ENCODE results near the gene PRRT1B. TPM values are rescaled to one million over a fixed set of nuclear protein-coding genes. Genes with fewer than 3 reads are reported as not detected.
"Not testable (repeated sequence)": the region's sequence is repeated elsewhere in the genome, so short reads cannot be mapped to it uniquely, and the experiment has no call there.

Gene PRRT1B
- not detected for total RNA-seq
- long read RNA-seq, donor 1: 0 reads
- long read RNA-seq, donor 2: 0 reads

DNA sequence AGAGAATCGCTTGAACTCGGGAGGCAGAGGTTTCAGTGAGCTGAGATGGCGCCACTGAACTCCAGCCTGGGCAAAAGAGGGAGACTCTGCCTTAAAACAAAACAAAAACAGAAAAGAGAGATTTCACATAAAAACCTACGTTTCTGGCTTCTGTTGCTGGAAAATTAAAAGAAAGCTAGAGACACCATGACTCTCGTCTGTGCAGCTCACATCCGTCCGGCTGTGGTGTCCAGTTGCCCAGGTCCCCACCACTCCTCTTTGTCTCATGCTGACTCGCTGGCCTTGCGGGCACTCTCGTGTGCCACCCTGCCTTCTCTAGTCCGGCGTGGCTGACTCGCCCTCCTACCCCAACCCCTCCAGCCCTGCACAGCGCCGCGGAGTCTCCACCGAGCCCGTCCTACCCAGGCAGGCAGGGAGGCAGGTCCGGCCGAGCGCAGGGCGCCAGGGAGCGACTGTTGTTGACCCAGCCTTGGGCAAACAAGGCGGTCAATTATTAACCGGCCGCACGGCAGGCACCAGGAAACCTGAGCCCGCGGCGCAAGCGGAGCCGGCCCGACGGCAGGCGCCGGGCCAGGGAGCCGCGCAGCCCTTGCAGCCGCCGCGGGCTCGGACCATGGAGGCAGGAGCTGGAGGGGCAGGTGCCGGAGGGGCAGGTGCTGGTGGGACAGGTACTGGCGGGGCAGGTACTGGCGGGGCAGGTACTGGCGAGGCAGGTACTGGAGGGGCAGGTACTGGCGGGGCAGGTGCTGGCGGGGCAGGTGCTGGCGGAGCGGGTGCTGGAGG is at the start of gene PRRT1B:
PRRT1B (plus strand) TSS at position 521 of the 783 bp plus-strand sequence; CDS start at position 614, 93 bp downstream.
- intact Hi-C loops (cut with DNase I): no loop called here
- peak; percentile 82 for DNase-seq (ENCODE audit: low spot score)

DNA sequence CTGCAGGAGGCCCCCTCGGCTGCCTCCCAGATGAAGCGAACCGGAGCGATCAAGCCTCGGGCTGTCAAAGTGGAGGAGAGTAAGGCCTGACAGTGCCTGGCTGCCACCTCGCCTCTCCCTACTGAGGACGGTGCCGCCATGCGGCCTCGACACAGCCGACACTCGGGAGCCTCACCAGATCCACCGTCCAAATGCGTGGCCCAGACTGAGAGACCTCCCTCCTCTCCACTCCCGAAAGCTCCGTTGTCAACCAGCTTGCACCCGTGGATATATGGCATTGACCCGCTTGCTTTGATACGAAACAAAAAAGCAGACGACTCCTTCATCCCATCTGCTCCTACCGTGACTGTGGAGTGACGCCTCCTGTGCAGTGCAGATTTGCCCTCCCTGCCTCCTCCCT is 49.5 kb upstream of the PRRT1B start:
- intact Hi-C loops (cut with DNase I): no loop called here
- DNase-seq (ENCODE audit: low spot score): no peak

DNA sequence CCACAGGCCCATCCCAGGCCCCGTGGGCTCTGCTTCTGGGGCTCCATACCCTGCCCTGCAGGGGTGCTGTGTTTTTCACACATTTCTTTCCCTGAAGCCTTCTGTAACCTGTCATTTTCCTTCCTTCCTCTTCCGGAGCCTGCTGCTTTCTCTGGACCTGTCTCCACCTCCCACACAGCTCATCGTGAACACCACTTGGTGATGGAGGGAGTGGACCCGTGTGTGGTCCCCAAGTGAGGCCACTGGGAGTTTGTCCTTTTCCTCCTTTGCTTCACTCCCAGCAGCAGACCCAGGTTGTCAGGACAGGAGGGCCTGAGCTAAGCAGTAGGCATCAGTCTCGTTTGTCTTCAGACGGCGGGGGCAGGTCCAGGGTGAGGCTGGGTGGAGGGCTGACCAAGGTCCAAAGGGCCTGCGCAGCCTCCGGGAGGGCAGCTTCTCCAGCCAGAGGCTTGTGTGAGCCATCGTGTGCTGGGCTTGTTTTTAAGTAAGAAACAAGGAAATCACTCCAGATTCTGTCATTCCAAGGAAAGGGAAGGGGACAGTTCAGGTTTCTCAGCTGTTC is 48.4 kb upstream of the PRRT1B start:
- no peak for DNase-seq (ENCODE audit: low spot score)
- intact Hi-C loops (cut with DNase I): no loop called here

DNA sequence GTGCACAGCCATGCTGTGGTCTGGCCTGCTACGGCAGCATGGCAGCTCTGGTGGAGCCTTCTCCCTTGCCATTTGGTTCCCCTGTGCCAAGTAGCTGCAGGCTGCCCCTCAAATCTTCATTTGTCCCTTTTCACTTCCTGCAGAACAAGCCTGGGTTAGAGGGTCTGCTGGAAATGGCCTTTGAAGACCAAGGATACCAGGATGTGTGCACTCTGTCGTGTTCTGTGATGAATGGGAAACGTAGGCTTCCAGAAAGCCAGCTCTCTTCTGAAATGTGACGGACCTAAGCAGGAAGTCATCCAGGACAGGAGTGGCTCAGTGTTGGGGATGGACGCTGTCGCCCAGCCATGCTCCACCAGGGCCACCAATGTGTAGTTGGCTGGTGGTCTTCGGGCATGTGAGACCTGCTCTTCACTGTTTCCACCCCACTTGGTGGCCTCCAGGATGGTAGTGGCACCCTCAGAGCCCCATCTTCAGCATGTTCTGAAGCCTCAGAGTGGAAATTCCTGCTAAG is 46.0 kb upstream of the PRRT1B start:
- no peak for DNase-seq (ENCODE audit: low spot score)
- intact Hi-C loops (cut with DNase I): no loop called here

DNA sequence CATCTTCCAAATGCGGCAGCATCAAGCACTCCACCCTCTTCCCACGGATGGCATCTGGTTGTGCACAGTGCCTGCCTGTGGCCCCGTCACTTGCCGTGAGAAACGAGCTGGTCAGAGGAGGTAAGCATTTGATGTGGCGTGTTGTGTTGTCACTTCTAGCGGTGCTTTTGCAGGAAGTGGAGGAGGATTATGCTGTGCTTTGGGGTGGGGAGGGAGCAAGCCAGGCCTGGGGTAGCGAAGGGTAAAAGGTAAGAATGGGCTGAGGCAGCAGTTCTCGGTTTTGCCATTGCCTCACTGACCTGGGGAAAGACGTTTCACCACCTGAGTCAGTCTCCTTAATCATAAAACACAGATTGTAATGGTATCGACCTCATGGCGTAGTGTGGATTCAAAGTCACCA is 44.9 kb upstream of the PRRT1B start:
- DNase-seq (ENCODE audit: low spot score): no peak
- intact Hi-C loops (cut with DNase I): no loop called here

DNA sequence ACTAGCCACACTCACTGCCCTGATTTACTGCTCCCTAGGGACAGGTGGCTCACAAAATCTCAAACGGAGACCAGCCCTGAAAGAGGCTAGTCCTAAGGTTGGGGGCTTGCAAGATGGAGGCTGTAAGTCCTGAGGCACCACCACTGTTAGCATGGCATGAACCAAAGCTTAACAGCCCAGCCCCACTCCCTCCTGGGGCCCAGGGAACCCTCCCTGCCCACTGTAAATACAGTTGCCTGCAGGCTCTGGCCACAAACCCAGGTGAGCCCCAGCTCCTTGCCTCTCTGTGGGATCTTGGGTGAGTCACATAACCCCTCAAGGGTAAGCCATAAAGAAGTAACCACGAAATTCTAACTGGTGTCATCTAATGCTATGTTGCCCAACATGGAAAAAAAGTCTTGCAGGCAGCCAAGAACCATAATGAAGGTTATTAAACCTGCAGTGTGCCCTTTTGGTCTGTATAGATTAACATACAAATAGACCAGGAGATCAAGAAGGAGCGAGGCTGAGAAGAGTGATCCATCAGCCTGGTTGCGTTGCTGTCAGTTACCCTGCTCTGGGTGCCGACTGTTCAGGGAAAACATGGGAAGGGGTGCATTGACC is 44.3 kb upstream of the PRRT1B start:
- intact Hi-C loops (cut with DNase I): no loop called here
- DNase-seq (ENCODE audit: low spot score): no peak

DNA sequence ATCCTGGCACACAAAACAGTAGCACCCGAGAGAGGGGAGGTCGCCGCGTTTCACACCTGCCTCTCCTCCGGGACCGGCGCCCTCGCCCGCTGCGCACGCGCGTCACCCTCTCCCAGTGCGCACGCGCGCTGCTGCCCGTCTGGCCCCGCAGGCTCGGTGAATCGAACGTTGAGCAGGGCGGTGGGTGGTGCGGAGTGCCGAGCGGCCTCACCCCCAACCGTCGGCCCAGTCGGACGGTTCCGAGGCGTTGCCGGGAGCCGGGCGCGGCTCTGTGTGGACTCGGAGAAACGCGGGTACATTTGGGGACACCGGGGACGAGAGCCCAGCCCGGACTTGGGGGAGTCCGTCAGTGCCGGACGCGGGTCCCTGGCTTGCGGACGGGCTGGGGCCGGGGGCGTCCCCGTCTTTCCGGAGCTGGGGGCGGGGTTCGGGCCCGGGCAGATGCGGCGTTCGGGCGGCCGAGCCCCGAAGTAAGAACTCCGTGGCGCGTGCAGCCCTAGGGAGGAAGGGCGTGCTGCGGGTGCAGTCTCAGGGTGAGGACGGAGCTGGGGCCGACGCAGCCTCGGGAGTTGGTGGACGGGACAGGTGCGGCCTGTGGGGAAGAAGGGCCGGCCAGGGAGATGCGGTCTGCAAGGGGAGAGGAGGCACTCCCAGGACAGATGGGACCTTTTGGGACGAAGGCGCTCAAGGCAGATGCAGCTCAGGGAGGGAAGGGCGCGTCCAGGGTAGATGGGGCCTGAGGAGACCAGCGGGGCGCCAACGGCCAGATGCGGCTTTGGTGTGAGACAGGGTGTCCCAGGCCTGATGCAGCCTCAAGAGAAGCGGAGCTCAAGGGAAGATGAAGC is 42.3 kb upstream of the PRRT1B start, which contains the start of gene POMT1:
POMT1 (plus strand) TSS at position 138 of the 845 bp plus-strand sequence. CDS start 1,301 bp downstream, outside the sequence.
- peak; percentile 96 for DNase-seq (ENCODE audit: low spot score)
- intact Hi-C loops (cut with DNase I): no loop called here

DNA sequence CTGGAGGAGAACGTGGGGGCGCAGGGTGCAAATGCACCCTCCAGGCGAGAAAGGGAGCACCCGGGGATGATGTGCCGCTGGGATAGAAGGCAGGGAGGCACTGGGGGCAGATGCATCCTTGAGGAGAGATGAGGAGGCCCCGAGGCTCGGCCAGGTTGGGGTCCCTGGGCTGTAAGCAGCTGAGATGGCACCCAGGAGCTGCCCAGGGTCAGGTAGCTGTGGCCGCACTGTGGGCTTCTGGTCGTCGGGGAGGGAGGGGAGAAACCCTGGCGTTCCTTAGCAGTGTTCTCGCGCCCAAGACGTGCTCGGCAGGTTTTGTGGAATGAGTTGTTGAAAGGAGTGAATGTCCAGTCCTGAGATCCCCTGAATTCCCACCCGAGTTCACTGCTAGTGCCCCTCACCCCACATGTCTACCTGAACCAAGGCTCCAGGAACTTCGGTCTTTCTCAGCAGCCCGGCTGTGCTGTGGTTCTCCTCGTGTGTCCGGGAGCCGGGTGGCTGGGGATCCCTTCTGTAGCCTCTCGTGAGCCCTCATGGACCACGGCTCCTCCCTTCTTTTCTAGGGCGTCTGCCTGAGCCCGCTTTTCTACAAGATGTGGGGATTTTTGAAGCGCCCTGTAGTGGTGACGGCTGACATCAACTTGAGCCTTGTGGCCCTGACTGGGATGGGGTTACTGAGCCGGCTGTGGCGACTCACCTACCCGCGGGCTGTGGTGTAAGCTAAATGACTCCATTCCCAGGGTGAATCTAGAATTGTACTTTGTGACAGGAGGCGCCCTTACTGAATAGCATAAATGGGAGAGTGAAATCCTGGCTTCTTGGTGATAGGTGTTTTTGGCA is 41.5 kb upstream of the PRRT1B start:
- intact Hi-C loops (cut with DNase I): no loop called here
- DNase-seq (ENCODE audit: low spot score): no peak

DNA sequence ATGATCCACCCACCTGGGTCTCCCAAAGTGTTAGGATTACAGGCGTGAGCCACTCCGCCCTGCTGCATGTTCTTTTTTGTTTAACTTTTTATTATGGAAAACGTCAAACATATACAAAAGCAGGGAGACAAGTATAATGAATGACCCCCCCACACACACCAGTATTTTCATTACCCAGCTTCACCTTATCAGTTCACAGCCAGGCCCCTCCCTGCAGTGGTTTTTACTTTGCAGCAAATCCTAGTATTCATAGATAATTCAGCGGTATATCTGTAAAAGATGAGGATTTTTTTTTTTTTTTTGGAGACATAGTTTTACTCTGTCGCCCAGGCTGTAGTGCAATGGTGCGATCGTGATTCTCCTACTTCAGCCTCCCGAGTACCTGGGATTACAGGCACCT is 40.3 kb upstream of the PRRT1B start:
- intact Hi-C loops (cut with DNase I): no loop called here
- DNase-seq (ENCODE audit: low spot score): no peak

DNA sequence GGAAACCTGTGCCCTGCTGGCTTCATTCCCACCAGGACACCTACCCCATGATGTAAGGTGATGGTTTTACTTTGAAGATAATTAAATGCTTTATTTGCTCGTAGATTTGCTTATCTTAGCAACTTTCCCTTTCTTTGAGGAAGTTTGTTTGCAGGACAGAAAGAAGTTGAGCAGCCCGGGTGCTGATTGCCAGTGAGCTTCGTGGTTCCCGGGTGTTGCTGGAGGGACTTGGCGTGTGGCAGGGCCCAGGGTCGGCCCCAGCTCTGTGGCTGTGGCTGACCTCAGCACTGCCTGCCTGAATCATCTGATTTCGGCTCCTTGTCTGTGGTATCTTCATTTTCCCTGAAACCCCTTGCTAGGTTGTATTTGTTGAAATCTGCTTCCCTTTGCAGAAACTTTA is 33.9 kb upstream of the PRRT1B start:
- intact Hi-C loops (cut with DNase I): no loop called here
- DNase-seq (ENCODE audit: low spot score): no peak

DNA sequence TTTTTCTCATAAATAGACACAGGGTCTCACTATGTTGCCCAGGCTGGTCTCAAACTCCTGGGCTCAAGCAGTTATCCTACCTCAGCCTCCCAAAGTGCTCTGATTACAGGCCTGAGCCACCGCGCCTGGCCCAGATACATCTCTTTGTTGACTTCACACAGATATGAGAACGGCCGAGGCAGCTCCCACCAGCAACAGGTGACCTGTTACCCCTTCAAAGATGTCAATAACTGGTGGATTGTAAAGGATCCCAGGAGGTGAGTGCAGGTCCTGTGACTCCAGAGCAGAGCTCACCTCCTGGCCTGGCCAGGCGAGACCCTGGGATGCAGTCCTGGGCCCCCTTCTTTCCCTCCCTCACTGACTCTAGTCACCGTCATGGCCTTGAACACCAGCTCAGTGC is 33.4 kb upstream of the PRRT1B start:
- DNase-seq (ENCODE audit: low spot score): no peak
- intact Hi-C loops (cut with DNase I): no loop called here

DNA sequence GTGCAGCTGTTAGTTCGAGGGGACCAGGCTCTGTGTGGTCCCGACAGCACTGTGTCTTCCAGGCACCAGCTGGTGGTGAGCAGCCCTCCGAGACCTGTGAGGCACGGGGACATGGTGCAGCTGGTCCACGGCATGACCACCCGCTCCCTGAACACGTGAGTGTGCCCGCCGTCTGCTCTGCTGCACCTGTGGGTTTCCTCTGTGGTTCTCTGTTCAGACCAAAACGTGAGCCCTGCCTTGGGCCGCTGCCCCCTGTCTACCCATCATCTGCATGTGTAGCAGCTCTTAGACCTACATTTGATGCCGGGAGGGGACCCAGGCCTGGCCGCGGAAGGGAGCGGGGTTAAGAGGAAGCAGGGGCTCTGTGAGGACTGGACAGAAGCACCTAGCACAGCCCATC is 32.1 kb upstream of the PRRT1B start:
- no peak for DNase-seq (ENCODE audit: low spot score)
- intact Hi-C loops (cut with DNase I): no loop called here

DNA sequence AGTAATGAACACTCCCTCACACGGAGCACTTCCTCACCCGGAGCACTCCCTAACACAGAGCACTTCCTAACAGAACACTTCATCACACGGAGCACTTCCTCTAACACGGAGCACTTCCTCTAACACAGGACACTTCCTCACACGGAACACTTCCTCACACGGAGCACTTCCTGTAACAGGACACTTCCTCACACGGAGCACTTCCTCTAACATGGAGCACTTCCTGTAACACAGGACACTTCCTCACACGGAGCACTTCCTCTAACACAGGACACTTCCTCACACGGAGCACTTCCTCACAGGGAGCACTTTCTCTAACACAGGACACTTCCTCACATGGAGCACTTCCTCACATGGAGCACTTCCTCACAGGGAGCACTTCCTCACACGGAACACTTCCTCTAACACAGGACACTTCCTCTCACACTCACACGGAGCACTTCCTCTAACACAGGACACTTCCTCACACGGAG is 29.7 kb upstream of the PRRT1B start:
- not testable (repeated sequence) for DNase-seq (ENCODE audit: low spot score)

DNA sequence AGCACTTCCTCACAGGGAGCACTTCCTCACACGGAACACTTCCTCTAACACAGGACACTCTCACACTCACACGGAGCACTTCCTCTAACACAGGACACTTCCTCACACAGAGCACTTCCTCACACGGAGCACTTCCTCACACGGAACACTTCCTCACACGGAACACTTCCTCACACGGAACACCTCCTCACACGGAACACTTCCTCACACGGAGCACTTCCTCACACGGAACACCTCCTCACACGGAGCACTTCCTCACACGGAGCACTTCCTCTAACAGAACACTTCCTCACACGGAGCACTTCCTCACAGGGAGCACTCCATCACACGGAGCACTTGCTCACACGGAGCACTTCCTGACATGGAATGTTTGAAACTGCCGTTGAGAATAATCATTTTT is 29.2 kb upstream of the PRRT1B start:
- DNase-seq (ENCODE audit: low spot score): no peak
- intact Hi-C loops (cut with DNase I): no loop called here

More for the DNA sequence above, 29.7 kb upstream of the PRRT1B start:
- intact Hi-C loops (cut with DNase I): not testable (repeated sequence)

DNA sequence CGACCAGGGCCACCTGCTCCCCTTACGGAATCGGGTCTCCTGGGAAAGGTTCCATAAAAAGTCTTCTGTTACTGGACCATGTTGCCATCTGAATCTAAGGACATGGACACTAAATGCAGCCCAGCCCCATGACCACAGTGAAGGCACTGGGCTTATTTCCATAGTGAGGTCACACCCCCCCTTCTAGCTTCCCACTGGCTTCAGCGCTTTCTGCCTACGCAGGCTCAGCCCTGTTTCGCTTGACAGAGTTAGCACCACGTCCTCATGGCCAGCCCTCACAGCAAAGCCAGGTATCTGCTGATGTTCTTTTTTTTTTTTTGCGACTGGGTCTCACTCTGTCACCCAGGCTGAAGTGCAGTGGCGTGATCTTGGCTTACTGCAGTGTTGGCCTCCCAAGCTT is 28.4 kb upstream of the PRRT1B start:
- intact Hi-C loops (cut with DNase I): no loop called here

DNA sequence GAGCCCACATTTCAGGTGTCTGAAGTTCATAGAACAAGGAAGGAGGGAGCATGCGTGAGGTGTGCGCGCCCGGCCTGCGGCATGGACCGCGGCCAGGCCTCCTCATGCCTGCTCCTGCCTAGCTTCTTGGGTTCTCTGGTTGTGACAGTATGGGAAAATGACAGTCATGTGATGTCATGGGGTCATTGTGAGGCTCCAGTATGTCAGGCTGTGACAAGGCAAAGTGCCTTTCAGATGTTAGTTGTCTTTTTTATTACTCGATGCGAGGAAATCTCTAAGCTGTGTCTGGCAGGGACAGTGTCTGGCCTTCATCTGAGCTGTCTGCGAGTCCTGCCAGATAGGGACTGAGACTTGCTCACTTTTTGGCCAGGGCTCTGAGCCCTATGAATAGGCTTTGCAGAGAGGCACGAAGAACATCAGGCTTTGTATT is 27.5 kb upstream of the PRRT1B start:
- intact Hi-C loops (cut with DNase I): no loop called here
- DNase-seq (ENCODE audit: low spot score): no peak

More for the DNA sequence above, 28.4 kb upstream of the PRRT1B start:
- no peak for DNase-seq (ENCODE audit: low spot score)

DNA sequence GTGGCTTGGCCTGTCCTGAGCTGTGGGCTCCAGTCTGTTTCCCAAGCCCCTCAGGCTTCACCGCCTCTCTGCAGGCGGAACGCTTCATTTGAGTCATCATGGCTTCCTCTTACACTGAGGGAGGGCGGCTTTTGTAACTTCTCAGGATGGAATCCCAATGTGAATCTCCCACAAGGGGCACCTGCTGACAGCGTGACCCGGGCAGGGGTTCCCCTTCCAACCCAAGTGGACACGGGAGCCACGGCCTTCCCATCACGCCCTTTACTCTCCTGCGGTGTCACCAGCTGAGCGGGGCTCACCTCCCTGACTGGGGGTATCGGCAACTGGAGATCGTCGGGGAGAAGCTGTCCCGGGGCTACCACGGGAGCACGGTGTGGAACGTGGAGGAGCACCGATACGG is 26.8 kb upstream of the PRRT1B start:
- no peak for DNase-seq (ENCODE audit: low spot score)
- intact Hi-C loops (cut with DNase I): no loop called here

DNA sequence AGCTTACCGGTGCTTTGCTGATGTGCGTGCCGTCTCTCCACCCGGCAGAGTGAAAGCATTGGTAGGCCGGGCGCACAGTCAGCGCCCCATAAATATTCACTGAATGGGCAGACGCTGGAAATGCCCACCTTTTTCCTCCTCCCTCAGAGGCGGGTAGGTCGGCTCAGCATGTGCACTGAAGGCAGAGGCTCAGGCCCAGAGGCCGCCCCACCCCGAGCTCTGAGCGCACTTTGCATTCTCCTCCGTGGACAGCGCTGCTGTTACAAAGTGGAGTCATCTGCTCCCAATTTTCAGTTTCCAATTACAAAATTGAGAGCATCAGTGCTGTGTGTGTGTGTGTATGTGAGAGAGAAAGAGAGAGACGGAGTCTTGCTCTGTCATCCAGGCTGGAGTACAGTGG is 24.8 kb upstream of the PRRT1B start:
- intact Hi-C loops (cut with DNase I): loop anchor here in 1 of 2 donors (5.0 kb wide), 1 partner anchor 1637 kb away; no protein-coding TSS in a partner anchor
- DNase-seq (ENCODE audit: low spot score): peak; percentile 57

Measured in posterior vena cava (tissue), 2 donors.